ENCODE measurements around the gene ENPP6.
A peak's percentile ranks its signal among the peaks of the same experiment; 100 is the strongest.
"Not testable (repeated sequence)": the region's sequence is repeated elsewhere in the genome, so short reads cannot be mapped to it uniquely, and the experiment has no call there.

Gene ENPP6

DNA sequence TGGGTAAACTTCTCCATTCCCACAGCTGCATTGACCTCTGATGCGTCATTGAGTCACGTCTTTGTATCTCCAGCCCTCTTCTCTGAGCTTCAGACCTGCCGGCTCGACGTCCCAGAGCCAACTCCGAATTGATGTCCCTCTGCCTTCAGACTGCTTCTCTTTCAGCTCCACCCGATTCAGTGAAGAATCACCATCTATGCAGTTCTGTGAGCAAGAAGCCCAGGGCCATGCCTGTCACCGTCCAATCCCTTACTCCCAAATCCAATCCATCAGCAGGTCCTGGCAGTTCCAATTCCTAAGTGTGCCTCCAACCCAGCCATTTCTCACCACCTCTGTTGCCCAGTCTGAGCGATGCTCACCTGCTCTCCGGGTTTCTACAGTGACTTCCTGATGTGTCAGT is 70.7 kb downstream of the ENPP6 start:
- DNase-seq: no peak

DNA sequence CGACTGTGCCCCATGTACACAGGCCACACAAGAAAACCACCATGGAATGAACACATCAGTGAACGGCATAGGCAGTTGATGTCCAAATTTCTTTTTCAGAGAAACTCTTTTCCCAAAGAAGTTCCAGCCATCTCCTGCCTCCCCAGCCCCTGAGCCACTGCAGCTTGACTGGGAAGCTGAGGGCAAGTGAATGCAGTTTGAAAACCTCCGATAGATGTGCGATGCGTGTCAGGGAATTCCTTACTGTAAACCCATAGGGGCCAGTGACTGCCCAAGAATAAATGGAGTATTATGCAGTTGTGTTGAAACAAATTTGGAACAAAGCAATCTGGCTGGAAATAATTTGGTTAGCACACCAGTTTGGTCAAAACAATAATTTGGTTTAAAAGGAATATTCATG is 72.1 kb downstream of the ENPP6 start:
- no peak for DNase-seq

DNA sequence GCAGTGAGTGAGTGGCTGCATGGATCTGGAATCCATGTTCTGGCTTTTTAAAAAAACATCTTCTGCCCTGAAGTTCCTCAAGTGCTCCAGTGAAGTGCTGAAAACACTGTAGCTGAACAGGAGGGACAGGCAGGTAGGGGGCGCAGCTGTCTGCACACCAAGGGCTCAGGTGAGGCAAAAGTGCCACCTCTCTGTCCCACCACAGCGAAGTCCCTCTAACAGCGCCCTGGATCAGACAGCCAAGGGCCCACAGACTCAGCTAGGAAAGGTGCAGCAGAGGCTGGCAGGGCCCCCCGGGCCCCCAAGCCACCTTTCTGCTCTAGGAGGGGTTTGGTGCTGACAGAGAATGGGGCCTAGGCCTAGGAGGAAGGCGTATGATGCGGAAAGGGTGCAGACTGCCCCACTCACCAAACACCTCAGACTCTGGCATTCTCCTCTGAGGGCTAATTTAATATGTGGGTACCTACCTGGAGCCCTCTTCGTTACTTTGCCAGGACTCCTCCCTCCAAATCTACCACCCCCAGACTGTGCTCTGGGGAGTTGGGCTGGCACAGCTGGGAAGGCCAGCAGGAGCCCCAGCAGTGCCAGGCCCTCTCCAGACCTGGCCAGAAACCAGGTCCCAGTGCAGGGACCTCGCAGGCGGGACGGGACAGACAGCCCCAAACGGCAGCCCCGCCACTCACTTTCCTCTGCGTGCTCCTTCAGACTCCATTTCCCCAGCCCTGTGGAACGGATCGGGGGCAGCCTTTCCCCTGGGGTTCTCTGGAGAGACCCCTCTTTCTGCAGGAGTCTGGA is 73.7 kb downstream of the ENPP6 start:
- no peak for DNase-seq

DNA sequence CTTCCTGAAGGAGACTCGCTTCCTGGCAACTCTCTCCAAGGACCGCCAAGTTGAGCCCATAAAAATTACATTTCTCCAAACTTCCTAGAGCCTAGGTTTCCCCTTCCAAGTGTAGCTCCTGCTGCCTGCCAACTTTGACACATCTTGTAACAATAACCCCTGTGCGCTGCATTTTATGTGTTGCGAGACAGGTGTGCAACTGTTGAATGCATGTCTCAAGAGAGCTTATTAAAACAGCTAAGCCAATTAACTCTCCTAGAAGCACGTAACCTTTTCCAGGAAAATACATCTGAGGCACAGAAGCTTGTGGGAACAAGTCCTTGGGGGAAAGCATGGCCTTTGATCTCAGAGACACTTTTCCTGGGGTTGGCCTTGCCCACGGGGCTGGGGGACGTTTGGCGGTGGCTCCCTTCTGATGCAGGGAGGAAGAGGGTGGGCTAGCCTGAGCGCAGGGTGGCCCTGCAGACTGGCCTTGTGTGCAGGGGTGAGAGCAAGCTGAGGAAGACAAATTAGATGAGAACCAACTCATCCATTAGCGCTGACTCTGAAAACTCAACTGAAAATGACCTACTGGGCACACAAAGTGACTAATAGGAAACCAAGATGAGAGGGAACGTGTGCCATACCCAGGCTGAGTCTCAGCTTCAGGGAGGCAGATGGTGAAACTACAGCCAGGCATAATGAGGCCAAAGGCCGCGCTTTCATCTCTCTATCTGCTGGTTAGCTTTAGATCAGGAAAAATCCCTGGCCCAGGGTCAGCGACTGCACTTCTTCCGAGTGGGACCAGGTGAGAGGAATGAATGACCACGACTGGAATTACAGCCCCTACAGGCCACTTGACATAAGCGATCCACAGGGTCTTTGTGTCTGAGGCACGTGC is 75.3 kb downstream of the ENPP6 start:
- peak; percentile 81 for DNase-seq

DNA sequence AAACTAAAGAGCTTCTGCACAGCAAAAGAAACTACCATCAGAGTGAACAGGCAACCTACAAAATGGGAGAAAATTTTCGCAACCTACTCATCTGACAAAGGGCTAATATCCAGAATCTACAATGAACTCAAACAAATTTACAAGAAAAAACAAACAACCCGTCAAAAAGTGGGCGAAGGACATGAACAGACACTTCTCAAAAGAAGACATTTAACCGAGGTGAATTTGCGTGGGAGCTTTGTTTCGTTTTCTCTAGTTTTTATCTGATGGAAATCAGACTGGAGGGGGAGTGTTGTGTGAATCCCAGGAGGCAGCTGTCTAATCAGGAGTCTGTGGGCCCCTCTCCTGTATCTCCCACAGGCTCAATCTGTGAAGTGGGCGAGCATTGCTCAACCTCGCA is 76.8 kb downstream of the ENPP6 start:
- DNase-seq: not testable (repeated sequence)

DNA sequence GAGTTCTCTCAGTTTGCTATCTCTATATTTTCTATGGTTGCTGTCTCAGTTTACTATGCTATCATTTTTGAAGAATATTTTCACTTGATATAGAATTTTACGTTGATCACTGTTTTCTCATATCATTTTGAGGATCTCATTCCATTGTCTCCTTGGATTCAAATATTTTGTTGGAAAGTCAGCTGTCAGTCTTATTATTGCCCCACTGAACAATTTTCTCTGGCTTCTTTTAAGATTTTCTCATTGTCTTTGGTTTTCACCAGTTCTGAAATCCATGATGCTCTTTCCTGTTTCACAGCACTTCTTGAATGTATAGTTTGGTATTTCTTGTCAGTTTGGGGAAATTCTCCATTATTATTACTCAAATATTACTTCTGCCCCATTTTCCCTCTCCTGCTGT is 81.1 kb downstream of the ENPP6 start:
- DNase-seq: no peak

DNA sequence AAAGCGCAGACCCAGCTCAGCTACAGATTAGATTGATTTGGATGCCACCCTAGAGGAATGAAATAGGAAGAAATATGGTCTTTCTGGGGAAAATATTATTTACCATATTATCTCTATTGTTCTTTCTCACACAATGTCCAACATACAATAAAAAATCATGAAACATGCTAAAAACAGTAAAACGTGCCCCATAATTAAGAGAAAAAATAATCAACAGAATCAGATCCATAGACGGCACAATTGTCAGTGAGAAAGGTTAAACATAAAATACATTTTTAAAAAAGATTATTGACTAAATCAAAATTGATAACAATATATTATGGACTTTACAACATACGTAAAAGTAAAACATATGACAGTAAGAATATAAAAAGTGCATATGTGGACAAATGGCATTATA is 90.9 kb downstream of the ENPP6 start:
- DNase-seq: no peak

DNA sequence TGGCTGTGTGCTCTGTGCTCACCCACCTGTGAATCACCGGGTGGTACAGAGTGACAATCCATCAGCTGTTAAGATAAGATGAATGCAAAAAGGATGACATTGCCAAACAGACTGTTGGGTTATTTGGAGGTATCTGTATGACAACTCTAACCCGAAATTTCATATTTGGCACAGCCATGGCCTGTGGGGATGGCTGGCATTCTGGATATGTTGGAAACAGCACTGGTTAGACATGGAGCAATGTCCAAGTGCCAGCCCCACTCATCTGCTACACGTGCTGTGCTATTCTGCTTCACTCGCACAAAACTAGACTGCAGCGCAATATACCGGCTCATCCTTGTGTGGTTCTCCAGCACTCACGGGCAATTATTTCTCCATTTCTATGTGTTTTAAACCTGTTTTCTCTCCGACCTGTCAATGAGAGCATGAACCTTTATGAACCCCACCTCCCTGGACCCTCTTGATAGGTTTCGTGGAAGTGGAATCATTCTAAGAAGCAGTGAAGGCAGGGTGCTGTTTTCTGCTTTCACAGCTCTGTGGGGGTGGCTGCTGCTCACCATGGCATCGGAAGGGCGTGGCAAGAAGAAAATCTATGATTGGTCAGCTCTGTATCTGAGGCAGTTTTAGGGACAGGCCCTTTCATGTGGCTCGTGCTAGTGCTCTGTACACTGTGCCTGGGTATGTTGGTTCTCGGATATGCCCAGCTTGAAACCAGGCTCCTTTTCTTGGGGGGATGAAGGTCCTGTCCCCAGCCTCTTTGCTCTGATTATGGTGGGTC is 94.9 kb downstream of the ENPP6 start:
- no peak for DNase-seq

DNA sequence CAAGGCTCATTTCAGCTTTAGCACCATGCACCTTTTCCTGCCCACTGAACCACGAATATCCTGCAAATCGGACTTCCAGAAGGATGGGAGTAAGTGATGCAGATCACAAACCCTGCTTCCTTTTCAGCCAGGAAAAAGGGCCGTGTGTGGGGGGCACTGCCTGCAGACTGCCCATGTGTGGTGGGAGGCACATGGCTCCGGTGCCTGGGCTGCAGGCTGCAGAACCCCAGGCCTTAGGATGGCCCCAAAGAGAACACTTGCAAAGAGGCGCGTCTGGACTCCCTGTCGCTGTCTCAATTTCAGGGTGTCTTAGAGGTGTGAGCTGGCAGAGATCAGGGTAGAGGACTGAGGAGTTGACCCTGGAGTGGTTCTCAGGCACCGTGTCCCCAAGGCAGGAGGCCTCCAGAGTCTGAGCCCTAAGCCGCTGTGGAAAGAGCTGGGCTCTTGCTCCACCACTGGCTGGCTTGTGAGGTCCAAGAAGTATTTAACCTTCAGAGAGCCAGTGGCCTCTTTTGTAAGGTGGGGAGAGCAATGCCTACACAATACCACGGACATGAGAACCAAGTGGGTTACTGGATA is 97.0 kb downstream of the ENPP6 start:
- no peak for DNase-seq

DNA sequence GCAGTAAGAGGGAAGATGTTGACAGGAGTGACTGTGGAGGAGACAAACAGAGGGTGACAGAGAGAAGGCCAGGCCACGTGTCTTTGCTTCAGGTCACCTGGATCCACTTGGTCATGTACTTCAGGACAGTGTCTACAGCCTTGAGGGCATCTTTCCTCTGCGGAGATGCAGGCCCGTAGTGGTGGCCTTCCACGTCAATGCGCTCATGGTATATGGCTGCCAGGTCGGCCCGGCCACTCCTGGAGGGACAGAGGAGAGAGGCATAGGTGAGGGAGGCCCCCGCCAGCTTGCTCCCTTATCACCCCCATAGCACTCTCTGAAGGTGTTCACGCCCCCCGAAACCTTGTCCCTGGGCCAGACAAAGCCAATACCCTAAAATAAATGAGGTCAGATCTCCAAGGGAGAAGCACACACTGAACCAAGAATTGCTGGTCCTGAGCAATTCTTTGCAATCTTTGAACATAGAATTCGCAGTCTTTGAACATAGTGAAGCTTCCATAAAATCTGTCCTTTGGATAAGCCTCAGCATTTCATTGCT is 99.9 kb downstream of the ENPP6 start:
- no peak for DNase-seq

DNA sequence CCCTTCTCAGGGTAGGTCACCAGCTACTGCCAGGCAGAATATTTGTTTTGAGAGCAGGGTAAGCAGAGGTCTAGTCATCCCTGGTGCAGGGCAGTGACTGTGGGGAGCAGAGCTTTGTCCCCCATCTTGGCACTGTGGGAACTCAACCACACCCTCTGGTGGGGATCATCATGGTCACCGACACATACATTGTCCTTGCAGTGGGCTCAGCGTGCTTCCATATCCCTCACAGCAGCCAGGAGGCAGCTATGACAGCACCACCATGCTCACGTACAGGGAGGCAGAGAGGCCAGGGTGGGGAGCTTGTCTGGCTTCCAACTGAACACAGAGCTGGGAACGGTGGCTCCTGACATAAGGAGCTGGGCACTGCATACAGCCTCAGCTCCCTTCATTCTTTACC is 102.3 kb downstream of the ENPP6 start:
- no peak for DNase-seq

DNA sequence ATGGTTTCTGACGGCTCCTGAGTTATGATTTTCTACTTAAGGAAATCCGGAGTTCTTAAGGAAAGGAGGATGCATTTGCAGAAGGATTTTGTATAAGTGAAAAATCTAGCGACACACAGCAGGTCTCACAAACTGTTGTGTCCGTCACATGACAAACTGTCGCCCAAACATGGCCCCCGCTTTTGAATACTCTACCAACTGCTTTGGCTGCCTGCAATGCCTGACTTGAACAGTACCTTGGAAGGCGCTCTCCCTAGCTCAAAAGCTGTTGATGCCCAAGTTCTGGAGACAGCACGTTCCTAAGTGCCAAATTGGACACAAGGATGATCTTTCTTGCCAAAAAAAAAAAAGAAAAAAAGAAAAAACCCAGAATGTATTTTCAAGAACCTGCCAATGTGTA is 103.2 kb downstream of the ENPP6 start:
- no peak for DNase-seq

DNA sequence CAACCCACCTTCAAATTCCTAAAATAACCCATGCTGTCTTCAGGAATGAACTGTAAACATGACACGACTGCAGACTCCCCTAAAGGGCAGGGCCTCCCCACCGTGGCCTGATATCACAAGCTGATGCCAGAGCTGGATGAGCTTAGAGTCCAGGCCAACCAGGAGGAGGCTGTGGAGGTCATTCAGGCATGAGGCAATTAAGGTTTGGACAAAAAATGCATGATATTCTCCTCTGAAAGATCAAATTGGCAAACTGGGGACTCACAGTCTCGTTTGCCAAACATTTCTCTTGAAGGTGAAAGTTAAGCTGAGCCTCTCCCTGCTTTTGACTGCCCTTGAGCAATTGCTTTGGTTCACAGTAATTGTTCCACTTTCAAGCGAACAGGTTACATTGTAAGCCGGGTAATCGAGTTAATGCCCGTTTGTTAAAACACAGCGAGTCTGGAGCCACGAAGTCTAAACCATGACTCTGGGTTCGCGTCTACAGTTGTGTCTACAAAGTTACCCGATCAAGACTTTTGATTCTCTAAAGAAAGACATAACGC is 105.6 kb downstream of the ENPP6 start:
- no peak for DNase-seq

DNA sequence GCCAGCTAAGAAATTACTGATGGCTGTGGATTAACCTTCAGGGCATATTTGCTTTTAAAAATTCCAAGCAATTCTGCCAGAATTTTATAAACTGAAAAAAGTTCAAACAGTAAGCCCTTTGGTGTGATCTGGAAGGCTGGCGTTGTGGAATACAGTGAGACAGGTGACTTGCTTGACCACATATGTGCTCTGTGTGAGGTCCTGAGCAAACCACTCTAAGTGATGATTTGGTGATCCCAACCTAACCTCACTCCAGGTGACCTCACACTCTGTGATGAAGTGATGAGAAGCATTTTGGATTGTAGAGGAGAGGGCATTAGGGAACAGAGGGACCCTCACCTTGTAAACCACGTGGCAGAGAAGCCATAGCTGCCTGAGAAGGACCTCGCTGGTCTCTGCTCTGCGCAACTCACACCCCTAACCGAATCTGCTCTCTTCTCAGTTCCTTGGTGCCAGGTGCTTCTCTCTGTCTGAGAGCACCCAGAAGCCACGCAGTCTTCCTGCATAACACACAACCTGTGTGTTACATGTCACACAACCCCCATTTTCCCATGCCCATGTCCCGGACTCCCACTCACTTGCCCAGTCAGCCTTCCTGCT is 106.3 kb downstream of the ENPP6 start:
- DNase-seq: no peak

DNA sequence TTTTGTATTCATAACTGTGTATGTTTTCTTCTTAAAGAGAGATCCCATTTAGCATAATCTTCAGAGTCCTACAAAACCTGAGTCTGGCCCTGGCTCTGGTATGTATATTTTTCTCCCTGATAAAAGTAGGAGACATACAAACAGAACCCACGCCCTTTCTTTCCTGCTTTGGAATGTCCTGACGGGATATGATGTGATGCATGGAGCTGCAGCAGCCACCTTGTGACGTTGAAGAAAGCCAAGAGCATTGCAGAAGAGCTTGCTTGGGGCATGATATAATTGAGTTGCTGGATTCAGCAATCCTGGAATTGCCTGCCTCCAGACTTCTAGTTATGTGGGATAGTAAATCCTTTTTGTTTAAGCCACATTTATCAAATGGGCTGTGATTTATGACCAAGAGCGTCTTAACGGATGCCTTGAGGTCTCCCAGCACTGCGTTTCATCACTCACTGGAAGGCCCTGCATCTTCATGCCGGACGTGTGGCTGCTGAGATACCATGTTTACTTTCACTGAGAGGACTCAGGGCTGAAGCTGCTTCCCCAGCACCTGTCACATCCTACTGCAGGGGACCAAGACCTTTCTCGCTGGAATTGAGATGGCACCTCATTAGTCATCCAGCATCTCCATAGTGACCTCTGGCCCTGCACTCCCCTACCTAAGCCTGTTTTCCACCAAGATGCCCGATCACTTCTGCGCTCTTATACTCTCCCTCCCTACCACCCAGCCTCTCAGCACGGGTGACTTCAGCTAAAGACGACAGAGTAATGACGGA is 107.0 kb downstream of the ENPP6 start:
- no peak for DNase-seq

DNA sequence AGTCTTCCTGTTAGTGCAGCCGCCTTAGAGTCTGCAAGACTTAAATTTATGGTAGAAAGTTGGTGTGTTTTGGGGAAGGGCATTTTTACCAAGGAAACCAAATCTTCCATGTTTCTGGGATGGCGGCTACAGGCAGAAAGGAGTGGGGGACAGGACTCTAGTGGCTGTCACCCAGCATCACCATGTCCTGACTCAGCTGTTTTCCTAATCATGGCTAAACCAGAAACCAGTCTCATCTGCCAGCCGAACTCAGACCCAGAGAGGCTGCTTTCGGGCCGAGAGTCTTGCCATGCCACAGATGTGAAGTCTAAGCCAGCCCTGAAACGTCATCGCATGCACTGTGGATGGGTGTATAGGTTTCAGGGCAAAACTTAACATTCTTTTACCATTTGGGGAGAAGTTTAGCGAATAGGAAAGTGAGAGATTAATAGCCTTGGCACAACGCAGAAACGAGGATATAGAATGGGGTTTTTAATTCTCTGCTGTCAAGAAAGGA is 109.6 kb downstream of the ENPP6 start:
- no peak for DNase-seq

DNA sequence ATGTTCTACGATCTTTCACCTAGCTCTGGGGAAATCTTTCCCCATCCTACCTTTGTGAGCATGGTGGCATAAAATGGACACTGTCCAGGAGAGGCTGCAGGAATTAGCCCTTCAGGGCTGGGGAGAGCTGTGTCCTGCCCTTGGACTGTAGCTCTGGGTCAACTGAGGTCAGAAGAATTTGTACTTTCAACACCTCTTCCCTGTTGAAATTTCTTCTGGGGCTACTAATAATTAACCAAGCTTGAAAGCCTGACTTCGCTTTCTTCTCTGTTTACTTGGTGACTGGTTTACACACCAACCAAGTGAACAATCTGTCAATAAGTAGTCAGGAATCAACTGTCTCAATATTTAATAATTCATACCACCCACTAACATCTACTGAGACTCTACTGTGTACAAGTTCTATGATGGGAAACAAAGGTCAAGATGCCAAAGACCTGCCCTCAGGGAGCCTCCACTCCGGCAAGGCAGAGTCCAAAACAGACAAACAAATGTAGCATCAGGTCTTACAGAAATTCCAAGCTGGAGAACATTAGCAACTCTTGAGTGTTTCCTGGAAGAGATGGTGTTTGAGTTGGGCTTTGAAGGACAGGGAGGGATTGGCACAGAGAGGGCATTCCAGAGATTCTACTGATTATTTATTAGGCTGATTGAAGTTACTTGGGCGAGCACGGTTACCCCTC is 113.1 kb downstream of the ENPP6 start:
- DNase-seq: no peak

DNA sequence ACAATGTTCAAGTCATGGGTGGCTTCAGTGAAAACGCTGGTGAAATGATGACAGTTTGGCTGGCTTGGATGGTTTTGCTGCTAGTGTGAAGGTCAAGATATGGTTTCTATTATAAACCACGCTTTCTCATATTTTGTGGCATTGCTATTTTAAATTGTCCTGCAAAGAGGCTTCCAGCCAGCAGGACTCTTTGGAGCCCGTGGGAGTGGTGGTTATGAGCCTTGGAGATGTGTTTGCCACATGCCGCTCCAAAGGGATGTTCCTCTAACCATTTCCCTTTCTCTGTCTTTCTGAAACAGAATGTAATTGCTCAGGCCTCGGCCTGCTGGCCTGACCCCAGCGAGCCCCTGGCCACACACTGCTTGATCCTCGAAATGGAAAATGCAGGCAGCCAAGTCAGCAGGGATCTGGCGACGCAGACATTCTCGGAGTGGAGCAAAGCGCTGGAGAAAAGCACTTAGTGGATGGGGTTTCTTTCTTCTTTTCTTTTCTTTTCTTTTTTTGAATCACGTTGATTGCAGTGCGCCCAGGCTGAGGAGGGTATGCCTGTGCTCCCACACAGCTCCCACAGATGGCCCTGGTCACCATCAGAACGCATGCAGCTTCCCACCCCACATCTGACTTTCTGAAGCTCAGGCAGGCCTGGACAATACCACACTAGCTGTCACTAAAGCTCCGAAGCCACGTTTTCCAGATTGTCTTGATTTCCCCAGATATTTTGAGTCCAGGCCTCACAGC is 114.0 kb downstream of the ENPP6 start:
- no peak for DNase-seq

DNA sequence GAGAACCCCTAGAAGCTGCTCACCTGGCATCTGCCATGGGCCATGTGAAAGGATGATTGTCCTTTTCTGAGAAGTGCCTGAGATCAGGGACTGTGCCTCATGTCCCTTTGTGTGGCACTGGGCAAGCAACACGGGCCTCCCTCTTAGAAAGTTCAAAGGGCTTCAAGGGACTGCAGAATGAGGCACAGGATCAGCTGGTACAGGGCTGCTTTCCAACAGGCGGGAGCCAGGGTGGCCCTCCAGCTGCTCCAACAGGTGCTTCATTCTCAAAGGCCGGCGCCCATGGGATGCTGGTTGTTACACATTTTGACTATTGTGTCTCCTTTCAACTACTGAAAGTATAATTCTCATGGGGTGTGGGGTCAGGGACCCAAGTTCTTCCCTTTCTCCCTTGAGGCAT is 114.7 kb downstream of the ENPP6 start:
- DNase-seq: no peak

DNA sequence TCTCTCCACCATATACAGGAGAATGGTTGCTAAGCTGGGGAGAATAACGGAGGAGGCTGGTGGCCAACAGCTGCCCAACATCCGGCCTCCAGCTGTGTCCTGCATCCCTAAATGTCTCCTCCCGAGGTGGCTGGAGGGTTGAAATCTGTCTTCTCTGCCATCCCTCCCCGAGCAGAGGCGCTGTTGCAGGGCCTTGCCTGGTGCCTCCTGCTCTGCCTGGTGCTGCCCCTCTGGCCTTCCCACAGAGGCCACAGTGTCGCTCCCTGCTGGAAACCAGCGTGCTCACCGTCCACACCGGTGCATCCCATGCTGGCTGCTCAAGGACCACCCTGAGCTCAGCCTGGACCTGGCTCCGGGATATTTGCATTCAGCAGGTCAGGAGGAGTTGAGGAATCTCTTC is 115.2 kb downstream of the ENPP6 start:
- DNase-seq: no peak
